SK-N-MC (cell line): Measurements from ENCODE around the gene ABCC1.

Experiments used
- EZH2 ChIP-seq: fragments of 200-600 bp; sonication (generic); IDR thresholded peaks from one replicate; pipeline ENCODE4 v1.6.1; 2017; ENCODE audit warnings: antibody characterized with exemption
- FOXP2 ChIP-seq: optimal IDR thresholded peaks from 2 replicates; pipeline ENCODE3; 2011; ENCODE audit warnings: mild to moderate bottlenecking, moderate library complexity; ENCODE audit not compliant: insufficient read depth; ENCODE audit errors: extremely low read length, control extremely low read depth

GRCh38 chr16:16059160-16059559 is 109.7 kb downstream of the ABCC1 start:
- TF ChIP-seq EZH2 (no peak), FOXP2 (no peak)
